Rectal smooth muscle tissue (tissue), 1 donor: ENCODE data around the gene ALPI.

Experiments
- H3K27ac ChIP-seq: one replicate; pipeline ENCODE4 v1.7.0; 2013; ENCODE audit warnings: low read depth, low read length, inconsistent platforms
- H3K27me3 ChIP-seq: one replicate; pipeline ENCODE4 v1.7.0; 2013; ENCODE audit warnings: low read length; ENCODE audit not compliant: control insufficient read depth, insufficient read depth
- H3K36me3 ChIP-seq: one replicate; pipeline ENCODE4 v1.7.0; 2013; ENCODE audit warnings: low read length; ENCODE audit not compliant: control insufficient read depth, insufficient read depth
- H3K4me1 ChIP-seq: one replicate; pipeline ENCODE4 v1.7.0; 2013; ENCODE audit warnings: low read length; ENCODE audit not compliant: control insufficient read depth, insufficient read depth
- H3K4me3 ChIP-seq: one replicate; pipeline ENCODE4 v1.7.0; 2013; ENCODE audit warnings: low read length
- H3K9ac ChIP-seq: one replicate; pipeline ENCODE4 v1.7.0; 2013; ENCODE audit warnings: low read length

ALPI gene

DNA sequence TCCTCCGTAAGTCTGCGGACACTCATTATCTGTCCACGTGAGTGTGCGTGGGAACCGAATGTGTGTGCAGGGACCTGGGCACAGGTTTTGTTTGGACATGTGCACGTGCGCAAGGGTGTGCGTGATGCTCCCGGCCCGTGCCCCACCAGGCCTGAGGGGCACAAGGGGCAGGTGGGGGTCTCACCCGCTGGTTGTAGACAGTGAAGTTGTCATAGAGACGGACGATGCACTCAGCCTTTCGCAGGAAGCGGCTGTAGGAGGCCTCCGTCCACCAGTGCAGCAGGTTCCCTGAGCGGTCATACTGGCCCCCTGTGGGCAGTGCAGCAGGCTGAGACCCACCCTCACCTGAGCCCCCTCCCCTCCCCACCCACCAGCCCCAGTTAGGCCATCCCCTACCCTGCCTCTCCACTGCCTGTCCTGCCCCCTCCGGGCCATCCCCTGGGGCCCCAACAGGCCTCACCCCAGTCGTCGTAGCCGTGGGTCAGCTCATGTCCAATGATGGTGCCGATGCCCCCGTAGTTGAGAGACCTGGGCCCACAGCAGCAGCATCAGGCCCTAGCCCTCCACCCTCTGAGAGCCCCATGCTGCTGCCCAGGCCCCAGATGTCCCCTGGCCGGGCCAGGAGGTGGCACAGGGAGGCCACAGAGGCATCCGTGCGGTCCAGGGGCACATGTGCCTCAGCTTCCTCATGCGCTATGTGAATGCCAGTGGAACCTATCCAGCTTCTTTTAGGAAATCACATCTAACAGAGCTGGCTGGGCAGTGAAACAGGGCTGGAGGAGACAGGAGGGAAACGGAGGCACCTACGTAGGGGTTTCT lies 25.6 kb downstream of the ALPI start:
- no peaks in the 10 kb centered on the region for H3K4me1 ChIP-seq
- H3K36me3 ChIP-seq: no peaks in the 10 kb centered on the region
- H3K27me3 ChIP-seq: peaks cover 19% of the 10 kb centered on the region

DNA sequence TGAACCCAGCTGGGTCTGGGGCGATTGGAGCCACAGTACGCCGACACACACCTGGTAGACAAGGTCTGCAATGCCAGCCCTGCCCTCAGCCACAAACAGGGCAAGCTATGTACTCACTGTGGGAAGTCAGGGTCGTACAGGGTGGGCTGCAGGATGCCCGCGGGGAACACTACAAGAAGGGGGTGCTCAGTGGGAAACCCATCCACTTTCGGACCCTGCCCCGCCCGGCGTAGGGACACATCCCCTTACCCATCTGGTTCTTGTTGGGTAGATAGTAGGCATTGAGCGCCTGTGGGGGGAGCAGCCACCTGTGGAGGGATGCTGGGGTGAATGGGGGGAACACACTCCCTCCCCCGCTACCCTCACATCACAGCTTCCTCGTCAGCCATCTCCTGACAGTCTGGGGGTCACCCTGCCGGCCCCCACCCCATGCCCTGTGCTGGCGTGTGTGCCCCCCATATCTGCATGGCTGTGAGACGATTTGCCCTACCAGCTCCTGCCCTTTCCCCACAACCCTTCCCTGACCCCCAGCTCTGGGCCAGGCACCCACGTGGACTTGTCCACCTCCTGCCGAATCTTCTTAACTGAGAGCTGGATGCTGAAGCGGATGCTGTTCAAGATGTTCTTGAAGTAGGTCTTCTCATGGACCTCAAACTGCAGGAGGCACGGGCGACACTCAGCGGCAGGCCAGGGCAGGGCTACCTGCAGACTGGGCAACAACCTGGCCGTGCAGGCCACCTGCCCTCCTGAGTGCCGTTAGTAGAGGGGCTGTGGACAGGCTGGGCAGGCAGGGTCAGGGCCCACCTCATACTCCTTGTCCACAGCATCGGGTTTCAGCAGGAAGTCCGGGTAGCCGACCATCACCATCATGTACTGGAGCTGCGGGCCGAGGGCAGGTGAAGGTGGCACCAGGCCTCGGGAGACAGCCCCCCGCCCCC lies 26.6 kb downstream of the ALPI start:
- Histone ChIP-seq H3K27ac (no peak overlapping the region), H3K4me1 (no peaks in the 10 kb centered on the region), H3K9ac (no peak overlapping the region), H3K36me3 (no peaks in the 10 kb centered on the region), H3K4me3 (no peak overlapping the region), H3K27me3 (peaks cover 19% of the 10 kb centered on the region)

More for the DNA sequence above, 25.6 kb downstream of the ALPI start:
- H3K27ac ChIP-seq: no peak overlapping the region
- H3K4me3 ChIP-seq: no peak overlapping the region
- H3K9ac ChIP-seq: no peak overlapping the region

DNA sequence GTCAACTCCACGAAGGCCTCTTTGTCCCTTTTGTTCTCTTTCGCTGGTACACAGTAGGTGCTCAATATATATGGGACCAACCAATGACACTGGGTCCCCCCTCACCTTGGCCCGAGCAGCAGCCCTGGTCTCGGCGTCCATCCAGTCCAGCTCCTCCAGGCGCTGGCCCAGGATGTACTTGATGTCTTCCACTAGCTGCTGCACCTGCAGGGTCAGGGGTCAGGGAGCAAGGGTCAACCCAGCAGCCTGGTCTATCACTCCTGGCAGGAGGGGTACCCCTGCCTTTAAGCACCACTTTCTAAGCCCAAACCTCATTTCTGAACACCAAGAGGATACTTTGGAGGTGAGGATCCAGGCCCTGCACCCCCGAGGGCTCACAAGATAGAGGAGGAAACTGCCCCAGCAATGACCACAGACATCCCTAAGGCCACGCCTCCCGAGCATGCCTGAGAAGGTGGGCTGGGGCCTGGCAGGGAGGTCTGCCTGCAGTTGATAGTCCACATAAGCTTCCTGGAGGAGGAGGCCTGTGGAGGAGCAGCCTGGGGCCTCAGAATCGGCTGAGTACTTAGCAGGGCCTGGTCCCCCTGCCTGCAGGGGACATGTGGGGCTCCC lies 27.5 kb downstream of the ALPI start:
- Histone ChIP-seq H3K4me3 (no peak overlapping the region), H3K36me3 (no peaks in the 10 kb centered on the region), H3K27me3 (peaks cover 19% of the 10 kb centered on the region), H3K4me1 (no peaks in the 10 kb centered on the region), H3K27ac (no peak overlapping the region), H3K9ac (no peak overlapping the region)

DNA sequence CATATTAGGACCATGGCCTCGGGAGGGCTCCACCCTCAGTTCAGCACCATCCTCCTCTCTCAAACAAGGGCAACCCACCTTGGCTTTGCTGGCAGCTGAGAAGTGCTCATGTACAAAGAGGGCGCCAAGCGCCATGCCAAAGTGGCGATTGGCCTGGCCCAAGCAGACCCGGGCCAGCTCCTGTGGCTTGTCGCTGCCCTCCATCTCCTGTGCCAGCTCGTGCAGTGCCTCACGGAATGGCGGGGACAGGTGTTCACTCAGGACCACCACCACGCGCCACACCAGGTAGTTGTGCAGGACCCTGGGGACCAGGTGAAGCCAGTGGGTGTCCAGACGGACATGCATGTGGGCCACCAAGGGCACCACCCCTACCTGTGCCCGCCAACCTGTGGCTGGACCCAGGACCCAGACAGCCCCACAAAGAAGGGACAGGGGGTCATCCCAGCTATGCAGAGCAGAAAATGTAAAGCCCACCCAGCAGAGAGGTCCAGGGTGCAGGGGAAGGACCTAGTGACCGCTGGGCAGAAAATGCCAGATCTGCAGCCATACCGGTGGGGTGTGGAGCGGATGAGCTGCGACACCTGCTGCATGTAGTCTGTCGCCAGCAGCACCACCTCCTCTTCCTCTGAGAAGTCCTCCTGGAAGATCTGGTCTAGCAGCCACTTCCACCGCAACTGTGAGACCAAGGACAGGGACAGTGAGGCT lies 28.1 kb downstream of the ALPI start:
- H3K27ac ChIP-seq: no peak overlapping the region
- H3K9ac ChIP-seq: no peak overlapping the region
- H3K27me3 ChIP-seq: peaks cover 19% of the 10 kb centered on the region
- no peaks in the 10 kb centered on the region for H3K4me1 ChIP-seq
- H3K36me3 ChIP-seq: no peaks in the 10 kb centered on the region
- no peak overlapping the region for H3K4me3 ChIP-seq

DNA sequence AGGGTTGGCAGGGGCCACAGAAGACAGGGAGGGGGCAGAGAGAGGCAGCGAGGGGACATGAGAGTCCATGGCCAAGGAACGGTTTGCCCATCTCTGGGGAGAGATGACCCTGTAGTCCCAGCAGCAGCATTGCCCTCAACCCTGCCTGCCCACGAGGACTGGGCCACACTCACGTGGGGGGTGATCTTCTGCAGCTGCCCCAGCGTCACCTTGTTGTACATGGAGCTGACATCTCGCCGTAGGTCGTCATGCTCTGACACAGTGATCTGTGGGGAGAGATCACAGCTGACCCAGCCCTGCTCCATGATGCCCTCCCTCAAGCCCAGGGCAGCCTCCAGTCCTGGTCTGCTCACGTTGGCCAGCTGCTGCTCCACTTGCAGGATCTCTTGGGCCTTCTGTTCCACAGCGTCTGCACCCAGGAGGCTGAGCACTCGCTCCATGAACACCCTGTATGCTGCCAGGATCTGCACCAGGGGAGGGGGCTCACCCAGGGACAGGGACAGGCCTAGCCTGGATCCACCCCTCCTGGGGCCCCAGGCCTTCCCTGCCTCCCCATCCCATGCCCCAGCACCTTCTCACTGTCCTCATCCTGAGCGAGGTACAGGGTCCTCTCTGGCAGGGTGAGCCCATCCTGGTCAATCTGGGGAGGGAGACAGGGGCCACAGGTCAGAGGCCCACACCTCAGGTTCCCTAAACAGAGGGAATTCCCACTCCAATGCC lies 28.8 kb downstream of the ALPI start:
- Histone ChIP-seq H3K27me3 (peaks cover 19% of the 10 kb centered on the region), H3K9ac (no peak overlapping the region), H3K36me3 (no peaks in the 10 kb centered on the region), H3K4me3 (no peak overlapping the region), H3K4me1 (no peaks in the 10 kb centered on the region), H3K27ac (no peak overlapping the region)

DNA sequence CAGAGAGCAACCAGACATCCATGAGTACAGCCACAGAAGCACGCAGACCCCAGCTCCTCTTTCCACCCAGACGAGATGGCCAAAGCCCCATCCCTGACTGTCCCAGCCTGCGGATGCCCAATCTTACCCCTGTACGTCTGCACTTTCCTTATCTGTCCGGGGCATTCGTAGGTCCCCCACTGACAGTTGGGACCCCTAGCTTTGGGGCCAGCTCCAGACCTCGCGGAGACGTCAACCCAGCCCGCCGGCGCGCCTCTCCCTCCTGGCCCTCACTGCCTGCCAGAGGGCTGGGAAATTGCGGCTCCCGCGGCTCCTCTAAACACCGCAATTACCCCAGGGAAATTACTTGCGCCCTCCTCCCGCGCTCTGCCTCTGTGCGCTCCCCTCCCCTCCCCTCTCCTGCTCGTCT lies 29.4 kb downstream of the ALPI start:
- Histone ChIP-seq H3K4me3 (no peak overlapping the region), H3K27me3 (peaks cover 19% of the 10 kb centered on the region)

DNA sequence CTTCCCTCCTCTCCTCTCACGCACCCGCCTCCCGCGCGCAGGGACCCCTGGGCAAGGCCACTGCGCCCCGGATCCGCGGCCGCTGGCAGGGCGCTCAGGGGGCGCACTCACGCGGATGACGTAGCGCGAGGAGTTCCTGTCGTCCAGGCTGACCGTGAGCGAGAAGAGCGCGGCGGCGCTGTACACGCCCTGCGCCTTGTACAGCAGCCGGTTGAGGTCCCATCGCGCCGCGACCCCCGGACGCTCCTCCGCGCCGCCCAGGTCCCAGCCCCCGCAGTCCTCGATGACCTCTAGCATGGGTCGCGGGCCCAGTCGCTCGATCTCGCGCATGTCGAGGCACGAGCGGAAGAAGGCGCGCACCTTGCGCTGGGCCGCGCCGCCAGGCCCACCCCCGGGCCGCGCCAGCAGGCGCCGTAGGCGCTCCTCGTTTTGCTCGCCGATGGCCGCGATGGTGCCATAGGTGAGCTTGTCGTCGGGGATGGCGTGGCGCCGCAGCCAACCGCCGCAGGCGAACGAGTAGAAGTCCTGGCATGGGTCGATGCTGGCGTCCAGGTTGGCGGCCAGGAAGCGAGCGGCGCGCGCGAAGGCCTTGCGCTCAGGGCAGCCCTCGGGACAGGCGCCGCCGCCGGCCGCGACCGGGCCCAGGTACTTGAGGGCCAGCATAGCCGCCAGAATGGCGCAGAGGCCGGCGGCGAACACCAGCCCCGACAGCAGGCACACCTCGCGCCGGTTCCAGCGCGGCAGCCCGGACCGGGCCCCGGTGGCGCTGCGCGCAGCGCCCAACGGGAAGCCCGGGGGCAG lies 30.0 kb downstream of the ALPI start:
- H3K27ac ChIP-seq: no peak overlapping the region
- peaks cover 19% of the 10 kb centered on the region for H3K27me3 ChIP-seq
- H3K9ac ChIP-seq: no peak overlapping the region
- H3K4me1 ChIP-seq: no peaks in the 10 kb centered on the region
- H3K36me3 ChIP-seq: no peaks in the 10 kb centered on the region
- peak overlapping the region; percentile 8 for H3K4me3 ChIP-seq

More for the DNA sequence above, 29.4 kb downstream of the ALPI start:
- no peaks in the 10 kb centered on the region for H3K4me1 ChIP-seq
- H3K9ac ChIP-seq: no peak overlapping the region
- no peak overlapping the region for H3K27ac ChIP-seq
- H3K36me3 ChIP-seq: no peaks in the 10 kb centered on the region

DNA sequence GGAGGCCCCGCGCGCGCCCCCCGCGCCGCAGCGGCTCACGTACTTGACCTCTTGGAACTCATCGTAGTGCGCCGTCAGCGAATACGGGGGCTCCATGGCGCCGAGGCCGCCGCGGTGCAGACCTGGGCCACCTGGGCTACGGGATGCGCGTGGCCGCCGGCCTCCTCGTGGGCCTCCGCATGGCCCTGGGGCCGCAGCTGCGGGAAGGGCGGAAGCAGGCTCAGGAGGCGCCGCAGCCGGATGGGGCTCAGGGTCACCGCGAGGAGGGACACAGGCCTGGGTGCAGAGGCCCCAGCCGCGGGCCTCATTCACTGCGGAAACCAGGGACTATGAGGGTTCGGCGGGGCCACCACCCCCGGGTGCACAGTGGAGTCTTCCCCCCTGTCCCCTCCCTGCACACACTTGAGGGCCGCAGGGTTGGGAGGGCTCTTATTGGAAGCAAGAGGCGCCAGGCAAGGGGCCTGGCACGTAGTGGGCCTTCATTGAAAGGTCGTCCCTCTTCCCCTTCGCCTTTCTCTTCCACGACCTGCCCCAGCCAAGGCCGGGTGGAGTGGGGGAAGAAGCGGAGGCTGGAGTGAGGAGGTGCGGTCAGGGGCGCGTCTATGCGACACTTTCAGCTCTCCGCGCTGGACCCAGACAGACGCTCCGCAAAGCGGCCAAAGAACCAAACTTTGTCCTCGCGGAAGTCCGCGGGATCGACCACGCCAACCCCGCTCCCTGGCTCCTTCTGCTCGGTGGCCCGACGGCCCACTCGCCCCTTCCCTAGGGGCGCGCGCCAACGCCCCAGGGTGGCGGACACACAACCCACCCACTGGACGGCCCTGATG lies 30.8 kb downstream of the ALPI start:
- Histone ChIP-seq H3K4me1 (no peaks in the 10 kb centered on the region), H3K27me3 (peaks cover 19% of the 10 kb centered on the region), H3K27ac (no peak overlapping the region), H3K36me3 (no peaks in the 10 kb centered on the region), H3K9ac (no peak overlapping the region), H3K4me3 (peak overlapping the region; percentile 15)

DNA sequence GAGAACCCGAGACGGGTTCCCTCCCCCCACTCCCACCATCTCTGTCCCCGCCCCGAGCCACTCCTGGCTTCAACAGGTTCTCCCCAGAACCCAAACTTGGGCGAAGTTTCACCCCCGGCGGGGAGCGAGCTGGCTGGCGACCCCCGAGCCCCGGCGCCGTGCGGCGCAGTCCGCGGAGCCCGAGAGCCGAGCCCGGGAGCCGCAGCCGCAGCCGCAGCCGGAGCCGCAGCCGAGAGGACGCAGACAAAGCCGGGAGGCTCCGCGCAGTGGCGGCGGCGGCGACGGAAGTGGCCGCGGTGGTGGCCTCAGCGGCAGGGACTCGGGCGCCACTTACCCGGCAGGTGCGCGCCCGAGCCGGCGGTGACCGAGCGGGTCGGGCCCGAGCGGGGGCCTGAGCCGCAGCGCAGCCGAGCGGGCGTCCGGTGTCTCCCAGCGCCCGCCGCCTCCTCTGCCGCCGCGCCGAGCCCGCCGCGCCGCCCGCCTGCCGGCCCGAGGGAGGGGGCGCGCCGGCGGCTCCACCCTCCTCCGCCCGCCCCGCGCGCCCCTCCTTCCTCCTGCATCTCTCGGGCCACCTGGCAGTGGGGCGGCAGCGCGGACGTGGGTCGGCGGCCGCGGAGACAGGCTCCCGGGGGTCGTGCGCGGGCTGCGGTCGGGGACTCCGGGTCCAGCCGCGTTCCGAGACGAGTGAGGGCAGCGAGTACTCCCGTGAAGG lies 31.6 kb downstream of the ALPI start, which contains the start of gene ECEL1:
Gene ECEL1 (minus strand): TSS at position 450 of the 712 bp plus-strand sequence. CDS start 1,181 bp downstream, outside the sequence.
- Histone ChIP-seq H3K27ac (no peak within 1 kb of the TSS), H3K9ac (no peak within 1 kb of the TSS), H3K36me3 (no peaks in the 10 kb centered on the region), H3K4me1 (no peaks in the 10 kb centered on the region), H3K4me3 (peak within 1 kb of the TSS; percentile 15), H3K27me3 (peaks cover 19% of the 10 kb centered on the region)
